Esophagus squamous epithelium (tissue), 5 donors: Measurements from ENCODE around the gene IP6K1. TPM values are rescaled to one million over a fixed set of nuclear protein-coding genes. Genes with fewer than 3 reads are reported as not detected.

Experiments
- DNase-seq: peaks from one replicate; lab custom pipeline; 2025; lab: John Stamatoyannopoulos, UW
- H3K27ac ChIP-seq, 4 donors: fragments of 200-600 bp; sonication (generic); one replicate each; pipeline ENCODE4 v1.5.1; 2016 to 2019; ENCODE audit warnings: mild to moderate bottlenecking in 1 of 4
- H3K27me3 ChIP-seq, 4 donors: fragments of 200-600 bp; sonication (generic); 1 replicate in 3 of 4; 2 replicates in 1 of 4; pipeline versions ENCODE4 v1.5.1 to v1.6.0; 2017 to 2021; ENCODE audit warnings: antibody characterized with exemption in 1 of 4
- H3K36me3 ChIP-seq, 3 donors: fragments of 200-600 bp; sonication (generic); one replicate each; pipeline ENCODE4 v1.5.1; 2016 to 2019
- H3K4me1 ChIP-seq, 3 donors: fragments of 200-600 bp; sonication (generic); one replicate each; pipeline ENCODE4 v1.5.1; 2017 to 2019
- H3K4me3 ChIP-seq, 4 donors: fragments of 200-600 bp; sonication (generic); 1 replicate in 3 of 4; 2 replicates in 1 of 4; pipeline ENCODE4 v1.5.1; 2016 to 2019; ENCODE audit warnings: mild to moderate bottlenecking in 2 of 4, moderate library complexity in 1 of 4
- H3K9me3 ChIP-seq, 3 donors: fragments of 200-600 bp; sonication (generic); one replicate each; pipeline ENCODE4 v1.5.1; 2016 to 2019
- CTCF ChIP-seq, 6 experiments: fragments of 450-650 bp in 4 of 6; fragments of 200-600 bp in 2 of 6; sonication (generic) in 2 of 6; IDR thresholded peaks; one replicate each; pipeline ENCODE4 v1.5.1; 2016 to 2019; ENCODE audit warnings: antibody characterized with exemption in 6 of 6, mild to moderate bottlenecking in 4 of 6, moderate library complexity in 4 of 6
- POLR2A ChIP-seq, 4 donors: fragments of 450-650 bp; IDR thresholded peaks; one replicate each; pipeline ENCODE4 v1.6.1; 2017; ENCODE audit warnings: antibody characterized with exemption in 4 of 4, mild to moderate bottlenecking in 4 of 4, moderate library complexity in 3 of 4
- WGBS, 2 donors: methylation state at CpG; one replicate each; pipeline ENCODE4 v1.1.5; 2018; 5-methylcytosine and 5-hydroxymethylcytosine counted together
- intact Hi-C: fragments of 100-400 bp; cut with DNase I; formaldehyde crosslinking; loops from one replicate; pipeline ENCODE4 v1.15.0; 2022
- total RNA-seq, 4 donors: library from RNA; depleted of rRNA; stranded (reverse); fragments of >200 nt; gene quantifications; one replicate each; pipeline ENCODE4 v1.1.0, GENCODE V29; 2016
- donor health status: DM: yes; HTN: yes; CAD: no.

IP6K1 gene
- total RNA-seq, 4 donors from 2014 or later: 23.0 to 35.1 (median 28.1) TPM

GRCh38 chr3:49805367-49805782 is 19.0 kb upstream of the IP6K1 start:
- Histone ChIP-seq H3K36me3 (peaks cover 6 to 29% (median 10%) of the 10 kb centered on the region in 3 donors), H3K4me1 (peaks cover 44 to 69% (median 51%) of the 10 kb centered on the region in 3 donors), H3K27ac (peak overlapping the region; percentile 96 to 98 (median 97)), H3K4me3 (peak overlapping the region in 3 of 4 donors; percentile 87 to 93 (median 92)), H3K27me3 (peaks cover 0 to 2% (median 0%) of the 10 kb centered on the region in 4 donors), H3K9me3 (no peaks in the 10 kb centered on the region)
- WGBS, 2 donors: 20 to 21% methylated on average over 2 of the region's 3 CpGs
- intact Hi-C loops: no loop called here
- TF ChIP-seq CTCF (IDR thresholded peaks at IDR 0.05) (no peak), POLR2A (IDR thresholded peaks at IDR 0.05) (no peak)
- no peak for DNase-seq

- peak overlapping the region; percentile 87 to 93 (median 90) for H3K4me3 ChIP-seq
- peaks cover 0 to 2% (median 0%) of the 10 kb centered on the region in 4 donors for H3K27me3 ChIP-seq
- peak overlapping the region; percentile 96 to 98 (median 97) for H3K27ac ChIP-seq
- H3K36me3 ChIP-seq: peaks cover 0 to 19% (median 3%) of the 10 kb centered on the region in 3 donors
- no peak for DNase-seq
- peaks cover 50 to 77% (median 51%) of the 10 kb centered on the region in 3 donors for H3K4me1 ChIP-seq
- H3K9me3 ChIP-seq: no peaks in the 10 kb centered on the region
- 22 to 40% methylated on average over 2 to 14 of the region's 26 CpGs for WGBS, 2 donors
- TF ChIP-seq CTCF (IDR thresholded peaks at IDR 0.05): no peak
- no peak for TF ChIP-seq POLR2A (IDR thresholded peaks at IDR 0.05)
- intact Hi-C loops: loop anchor here (5.0 kb wide), 1 partner anchor 98 kb away; the partner anchor contains the start of gene MST1R
Measured at GRCh38 chr3:49804141-49805041, 18.0 kb upstream of the IP6K1 start.

- intact Hi-C loops: loop anchor here (2.0 to 5.0 kb wide), 2 partner anchors 35 to 99 kb away; partner anchors contain the start of gene MST1R
Measured at GRCh38 chr3:49803465-49804140, 17.3 kb upstream of the IP6K1 start.

GRCh38 chr3:49802719-49803464 is 16.6 kb upstream of the IP6K1 start, which contains the start of gene INKA1:
TSS of gene INKA1 (plus strand) at chr3:49803261. CDS start at chr3:49803393, 132 bp downstream.
- H3K4me1 ChIP-seq: peaks cover 49 to 67% (median 52%) of the 10 kb centered on the region in 3 donors

More at GRCh38 chr3:49803465-49804140, 17.3 kb upstream of the IP6K1 start:
- peaks cover 51 to 74% (median 52%) of the 10 kb centered on the region in 3 donors for H3K4me1 ChIP-seq
- no peak for DNase-seq
- TF ChIP-seq CTCF (IDR thresholded peaks at IDR 0.05) (peak in 3 of 6 experiments; percentile 20 to 54 (median 42)), POLR2A (IDR thresholded peaks at IDR 0.05) (no peak)
- H3K4me3 ChIP-seq: peak overlapping the region; percentile 87 to 93 (median 90)
- 0% methylated on average over 5 to 9 of the region's 41 CpGs for WGBS, 2 donors
- no peaks in the 10 kb centered on the region for H3K9me3 ChIP-seq
- H3K27me3 ChIP-seq: peaks cover 0 to 2% (median 0%) of the 10 kb centered on the region in 4 donors
- peaks cover 0 to 11% (median 0%) of the 10 kb centered on the region in 3 donors for H3K36me3 ChIP-seq
- peak overlapping the region; percentile 96 to 98 (median 97) for H3K27ac ChIP-seq

More at GRCh38 chr3:49802719-49803464, 16.6 kb upstream of the IP6K1 start, which contains the start of gene INKA1:
- DNase-seq: peak; percentile 69
- Histone ChIP-seq H3K27ac (peak within 1 kb of the TSS; percentile 96 to 98 (median 97)), H3K36me3 (peaks cover 0 to 5% (median 0%) of the 10 kb centered on the region in 3 donors), H3K4me3 (peak within 1 kb of the TSS; percentile 87 to 93 (median 90)), H3K27me3 (peaks cover 0 to 2% (median 0%) of the 10 kb centered on the region in 4 donors), H3K9me3 (no peaks in the 10 kb centered on the region)
- TF ChIP-seq POLR2A (IDR thresholded peaks at IDR 0.05): peak in 2 of 4 donors; percentile 80 to 81
- peak; percentile 89 to 95 (median 92) for TF ChIP-seq CTCF (IDR thresholded peaks at IDR 0.05)
- 1% methylated on average over 14 of the region's 71 CpGs; no CpG with 5 or more reads in 1 of the 2 donors for WGBS, 2 donors
- intact Hi-C loops: loop anchor here (2.0 to 5.0 kb wide), 2 partner anchors 36 to 99 kb away; partner anchors contain the start of gene MST1R
